ENCODE results near the gene ZNF384.

Gene ZNF384

GRCh38 chr12:6641131-6641530 lies 48.0 kb downstream of the ZNF384 start:
- no peak for DNase-seq (ENCODE audit: insufficient read length, low spot score)
- no peak for TF ChIP-seq CTCF (IDR thresholded peaks at IDR 0.05; ENCODE audit: insufficient read depth, missing control alignments)
- FAIRE-seq: no peak

DNA sequence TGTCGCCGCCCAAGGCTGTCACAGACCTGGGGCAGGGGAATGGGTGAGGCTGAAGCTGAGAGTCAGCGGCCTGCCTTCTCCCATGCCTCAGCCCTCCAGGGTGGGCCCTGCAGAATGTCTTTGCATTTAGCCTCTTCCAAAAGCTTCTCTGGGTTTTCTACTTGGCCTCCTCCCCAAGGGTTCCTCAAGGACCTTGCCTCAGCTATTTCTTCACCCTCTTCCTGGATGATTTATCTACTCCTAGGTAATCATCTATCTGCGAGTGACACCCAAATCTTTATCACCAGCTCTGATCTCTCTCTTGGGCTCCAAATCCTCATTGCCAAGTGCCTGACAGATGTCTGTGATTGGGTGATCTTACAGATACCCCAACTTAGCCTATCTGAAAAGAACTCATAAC lies 48.7 kb downstream of the ZNF384 start:
- DNase-seq (ENCODE audit: insufficient read length, low spot score) (no peak), FAIRE-seq (no peak)
- no peak for TF ChIP-seq CTCF (IDR thresholded peaks at IDR 0.05; ENCODE audit: insufficient read depth, missing control alignments)

- FAIRE-seq (no peak), DNase-seq (ENCODE audit: insufficient read length, low spot score) (no peak)
- no peak for TF ChIP-seq CTCF (IDR thresholded peaks at IDR 0.05; ENCODE audit: insufficient read depth, missing control alignments)
Measured at GRCh38 chr12:6639151-6639801, 49.9 kb downstream of the ZNF384 start.

- FAIRE-seq (no peak), DNase-seq (ENCODE audit: insufficient read length, low spot score) (no peak)
- TF ChIP-seq CTCF (IDR thresholded peaks at IDR 0.05; ENCODE audit: insufficient read depth, missing control alignments): no peak
Measured at GRCh38 chr12:6638305-6638704, 50.9 kb downstream of the ZNF384 start.

DNA sequence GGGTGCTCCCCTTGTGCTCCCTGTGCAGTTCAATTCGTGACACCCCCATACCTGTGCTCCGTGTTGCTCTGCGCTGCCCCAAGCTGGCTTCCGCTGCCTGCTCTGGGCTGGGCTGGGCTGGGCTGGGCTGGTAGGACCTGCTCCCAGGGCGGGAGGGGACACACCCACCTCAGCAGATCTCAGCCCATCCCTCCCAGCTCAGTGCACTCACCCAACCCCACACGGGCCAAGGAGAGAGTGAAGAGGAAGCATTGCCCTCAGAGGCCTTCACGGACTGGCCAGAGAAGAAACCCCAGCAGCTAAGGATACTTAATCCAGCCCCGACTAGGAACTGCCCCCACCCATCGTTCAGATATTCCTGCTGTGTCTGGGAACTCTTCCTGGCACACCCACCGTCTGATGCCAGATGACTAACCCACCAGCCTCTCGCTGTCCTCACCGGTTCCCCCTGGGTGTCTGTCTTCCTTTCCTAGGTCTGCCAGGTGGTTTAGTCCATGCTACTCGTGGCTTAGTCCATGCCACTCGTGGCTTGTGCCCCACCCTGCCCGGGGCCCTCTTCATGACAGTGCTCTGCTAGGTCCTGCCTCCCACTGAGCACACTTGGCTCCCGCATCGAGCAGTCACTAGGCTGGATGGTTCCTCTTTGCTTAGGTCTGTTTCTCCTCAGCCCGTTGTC lies 53.2 kb downstream of the ZNF384 start, which contains the start of gene LPAR5:
Gene LPAR5, minus strand, starts transcription at position 104 of the 676 bp plus-strand sequence. CDS start 14,711 bp downstream, outside the sequence.
- DNase-seq (ENCODE audit: insufficient read length, low spot score) (no peak), FAIRE-seq (no peak)
- TF ChIP-seq CTCF (IDR thresholded peaks at IDR 0.05; ENCODE audit: insufficient read depth, missing control alignments): no peak

DNA sequence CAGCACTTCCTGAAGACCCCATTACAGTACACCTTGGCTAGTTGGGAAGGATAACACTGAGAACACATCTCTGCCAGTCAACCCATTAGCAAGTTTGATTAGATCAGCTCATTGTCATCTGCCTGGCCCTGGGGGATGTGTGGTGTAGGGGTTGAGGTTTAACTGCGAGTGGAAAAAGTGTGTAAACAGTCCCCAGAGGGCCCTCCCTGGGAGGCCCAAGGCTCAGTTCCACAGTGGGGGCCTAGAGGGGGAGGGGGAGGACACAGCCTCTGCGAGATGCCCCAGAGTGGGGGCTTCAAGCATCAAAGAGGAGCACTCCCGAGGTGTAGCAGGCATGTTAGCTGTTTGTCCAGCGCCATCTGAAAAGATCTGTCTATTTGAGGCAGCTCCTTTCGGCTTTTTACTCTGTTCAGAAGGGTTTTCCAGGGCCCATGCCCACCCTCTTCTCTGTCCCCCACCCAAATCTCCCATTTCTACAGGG lies 53.8 kb downstream of the ZNF384 start:
- FAIRE-seq (no peak), DNase-seq (ENCODE audit: insufficient read length, low spot score) (no peak)
- no peak for TF ChIP-seq CTCF (IDR thresholded peaks at IDR 0.05; ENCODE audit: insufficient read depth, missing control alignments)

Data from D721Med (cell line).